Heart left ventricle (tissue), 13 donors: ENCODE results near the gene ATP13A4.

Experiments
- POLR2A ChIP-seq, 2 donors: fragments of 450-650 bp; IDR thresholded peaks; one replicate each; pipeline ENCODE4 v1.6.1; 2017; ENCODE audit warnings: antibody characterized with exemption in 2 of 2, mild to moderate bottlenecking in 2 of 2, moderate library complexity in 2 of 2
- TF ChIP-seq, protein P1 (sequence below), 12 donors: fragments of 200-600 bp; sonication (generic) in 4 of 12; IDR thresholded peaks; one replicate each; pipeline versions ENCODE4 v1.5.0 to v1.8.0; 2018 to 2022; ENCODE audit warnings: antibody characterized with exemption in 12 of 12, mild to moderate bottlenecking in 5 of 12
- donor health status: ischemic (EF 13 %, LVEDD 7.1; RV severe dilation, severe dysfunction).
- donor health status: DM: no; HTN: yes; CAD: no.
- donor health status: DM: no; HTN: no; CAD: no.
- donor health status: ischemic (EF 25% LVEDD 6.9; RV normal size, moderate dysfunction).
- donor health status: ischemic (EF 25% LVEDD 5.7; RV mildly dilated, moderate dysfunction).
- donor health status: ischemic (EF 35%, LVEDD 5.7; RV mildly dilated, moderate dysfunction).
- donor health status: nonischemic (EF 11% LVEDD 7.7; RV severe dilation, severe dysfunction).
- donor health status: DM: yes; HTN: yes; CAD: no.
- donor health status: PGD.
- donor health status: ischemic (EF 29% LVEDD 5.4; RV normal size, mild dysfunction).
- donor health status: nonischemic (EF 23%, LVEDD 6.1; RV moderate dilation, normal function).

DNA sequence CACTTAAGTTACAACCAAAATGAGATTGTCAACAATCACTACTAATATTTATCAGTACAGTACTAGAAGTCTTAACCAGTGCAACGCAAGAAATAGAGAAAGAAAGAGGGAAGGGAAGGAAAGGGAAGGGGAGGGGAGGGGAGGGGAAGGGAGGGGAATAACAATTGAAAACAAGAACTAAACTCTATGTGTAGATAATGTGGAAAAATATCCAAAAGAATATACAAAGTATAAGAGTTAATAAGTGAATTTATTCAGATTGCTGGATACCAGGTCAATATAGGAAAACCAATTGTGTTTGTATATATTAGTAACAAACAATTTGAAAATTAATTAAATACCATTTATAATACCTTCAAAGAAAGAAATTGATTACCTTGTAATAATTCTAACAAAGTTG, 186.8 kb downstream of the ATP13A4 start:
- no peak for TF ChIP-seq POLR2A (IDR thresholded peaks at IDR 0.05)
- TF ChIP-seq, protein P1, sequence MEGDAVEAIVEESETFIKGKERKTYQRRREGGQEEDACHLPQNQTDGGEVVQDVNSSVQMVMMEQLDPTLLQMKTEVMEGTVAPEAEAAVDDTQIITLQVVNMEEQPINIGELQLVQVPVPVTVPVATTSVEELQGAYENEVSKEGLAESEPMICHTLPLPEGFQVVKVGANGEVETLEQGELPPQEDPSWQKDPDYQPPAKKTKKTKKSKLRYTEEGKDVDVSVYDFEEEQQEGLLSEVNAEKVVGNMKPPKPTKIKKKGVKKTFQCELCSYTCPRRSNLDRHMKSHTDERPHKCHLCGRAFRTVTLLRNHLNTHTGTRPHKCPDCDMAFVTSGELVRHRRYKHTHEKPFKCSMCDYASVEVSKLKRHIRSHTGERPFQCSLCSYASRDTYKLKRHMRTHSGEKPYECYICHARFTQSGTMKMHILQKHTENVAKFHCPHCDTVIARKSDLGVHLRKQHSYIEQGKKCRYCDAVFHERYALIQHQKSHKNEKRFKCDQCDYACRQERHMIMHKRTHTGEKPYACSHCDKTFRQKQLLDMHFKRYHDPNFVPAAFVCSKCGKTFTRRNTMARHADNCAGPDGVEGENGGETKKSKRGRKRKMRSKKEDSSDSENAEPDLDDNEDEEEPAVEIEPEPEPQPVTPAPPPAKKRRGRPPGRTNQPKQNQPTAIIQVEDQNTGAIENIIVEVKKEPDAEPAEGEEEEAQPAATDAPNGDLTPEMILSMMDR (IDR thresholded peaks at IDR 0.05): no peak
